Measurements from ENCODE around the gene ZNF229.

- TF ChIP-seq CTCF (IDR thresholded peaks at IDR 0.05; ENCODE audit: insufficient read depth, low read length) (no peak), SPI1 (IDR thresholded peaks at IDR 0.05; ENCODE audit: borderline replicate concordance, low read depth) (no peak), POLR2AphosphoS5 (IDR thresholded peaks at IDR 0.05; ENCODE audit: low read depth) (no peak), REST (IDR thresholded peaks at IDR 0.05; ENCODE audit: insufficient replicate concordance, low read depth) (no peak)
These were observed 3.4 kb upstream of the ZNF229 start for GRCh38 chr19:44451687-44452086.
